Stimulated activated CD8-positive, alpha-beta memory T cell treated with anti-CD3 and anti-CD28 coated beads, Interleukin-4, amount 100 ng/mL, for 48 hours (primary cell): Measurements from ENCODE around the gene SLC22A23.
A peak's percentile ranks its signal among the peaks of the same experiment; 100 is the strongest.

Experiments used
- DNase-seq: peaks from one replicate; pipeline ENCODE4 v3.0.0-alpha.2; 2020

SLC22A23 gene

GRCh38 chr6:3421791-3422434 is 34.9 kb downstream of the SLC22A23 start:
- DNase-seq: no peak

DNA sequence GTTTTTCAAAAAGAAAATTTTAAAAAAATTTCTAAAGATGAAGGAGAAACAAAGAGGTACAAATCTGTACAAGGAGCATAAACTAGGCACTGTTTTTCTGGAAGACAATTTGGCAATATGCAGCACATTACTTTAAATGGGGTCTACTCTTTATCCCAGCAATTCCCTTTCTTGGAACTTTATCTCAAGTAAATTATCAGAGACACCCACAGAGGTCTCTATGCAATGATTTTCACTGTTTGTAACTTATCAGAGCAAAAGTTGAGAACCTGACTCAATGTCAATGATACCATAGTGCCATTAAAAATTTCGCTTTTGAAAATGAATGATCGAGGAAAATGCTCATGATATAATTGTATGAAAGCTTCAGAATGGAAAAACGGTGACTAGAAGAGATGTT is 35.7 kb downstream of the SLC22A23 start:
- DNase-seq: no peak

GRCh38 chr6:3419624-3420272 is 37.1 kb downstream of the SLC22A23 start:
- DNase-seq: no peak

DNA sequence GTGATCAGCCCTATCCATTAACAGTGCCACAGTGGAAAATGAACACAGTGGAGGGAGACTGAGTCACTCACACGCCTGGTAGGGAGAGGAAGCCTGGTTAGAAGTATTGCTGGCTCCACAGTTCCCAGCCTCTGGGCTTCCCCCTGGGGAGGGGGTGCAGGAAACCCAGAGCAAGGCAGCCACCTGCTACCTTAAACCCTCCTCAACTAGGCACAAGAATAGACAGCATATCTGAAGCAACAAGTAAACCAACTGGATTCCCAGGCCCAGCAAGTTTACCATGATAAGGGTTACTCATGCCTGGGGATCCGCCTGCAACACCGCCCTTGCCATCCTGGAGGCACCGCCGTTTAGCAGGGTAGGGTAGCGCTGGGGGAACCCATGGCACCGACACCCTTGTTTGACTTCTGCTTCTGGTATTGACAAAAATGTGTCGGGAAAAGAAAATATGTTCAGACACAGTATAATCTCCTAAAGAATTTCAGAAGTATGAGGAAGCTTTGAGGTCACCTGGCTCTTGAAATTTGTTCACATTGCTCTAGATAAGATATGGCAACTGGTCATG is 38.3 kb downstream of the SLC22A23 start:
- DNase-seq: no peak

- DNase-seq: no peak
Observed at GRCh38 chr6:3417473-3417872, 39.4 kb downstream of the SLC22A23 start.

- no peak for DNase-seq
Observed at GRCh38 chr6:3415490-3415889, 41.4 kb downstream of the SLC22A23 start.

- DNase-seq: no peak
Observed at GRCh38 chr6:3415082-3415453, 41.8 kb downstream of the SLC22A23 start.

DNA sequence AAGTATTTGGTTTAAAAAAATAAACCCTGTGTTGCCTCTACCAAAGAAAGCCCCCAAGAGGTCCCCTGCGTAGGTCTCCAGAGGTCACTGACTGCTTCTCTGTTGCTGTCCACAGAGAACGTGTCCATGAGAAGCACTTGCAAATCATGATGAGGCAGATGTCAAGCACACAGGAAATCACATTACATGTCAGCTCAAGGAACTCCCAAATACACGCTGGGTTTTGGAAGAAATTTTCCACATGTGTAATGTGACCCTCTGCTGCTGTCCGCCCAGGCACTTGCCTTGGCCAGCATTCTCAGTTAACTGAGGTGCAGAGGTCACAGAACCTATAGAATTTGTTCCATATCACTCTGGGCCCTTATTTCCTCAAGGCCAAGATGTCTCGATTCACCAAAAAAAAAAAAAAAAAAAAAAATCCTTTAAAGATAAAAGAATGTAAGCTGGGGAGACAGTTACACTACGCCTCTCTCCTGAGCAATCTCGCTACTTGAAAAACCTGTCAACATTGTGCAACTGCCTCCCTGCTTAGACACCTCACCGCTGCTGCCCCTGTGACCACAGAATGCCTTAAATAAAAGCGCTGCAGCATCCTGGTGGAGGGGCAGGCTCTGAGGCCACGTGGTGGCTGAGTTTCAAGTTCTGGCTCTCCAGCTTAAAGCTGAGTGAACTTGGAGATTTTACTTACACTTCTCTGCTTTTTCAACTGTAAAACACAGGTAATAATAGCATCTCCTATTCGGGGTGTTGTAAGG is 42.3 kb downstream of the SLC22A23 start:
- DNase-seq: peak; percentile 32

DNA sequence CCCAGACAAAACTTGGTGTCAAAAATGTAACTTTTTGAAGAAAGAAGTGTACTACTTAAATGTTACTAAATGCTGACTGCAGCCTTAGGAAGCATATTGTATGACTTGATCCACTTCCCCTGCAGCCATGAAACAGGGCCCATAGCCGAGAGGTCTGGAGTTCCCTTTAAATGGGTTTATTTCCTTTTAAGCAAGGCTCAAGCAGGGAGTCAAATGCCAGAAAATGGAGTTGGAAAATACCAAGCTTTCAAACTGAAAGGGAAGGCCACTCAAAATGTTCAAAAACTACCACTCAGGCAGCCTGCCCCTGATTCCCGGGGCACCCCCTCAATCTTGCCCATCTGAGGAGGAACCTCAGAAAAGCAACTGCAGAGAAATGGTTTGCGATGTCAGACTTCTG is 43.3 kb downstream of the SLC22A23 start:
- DNase-seq: no peak

DNA sequence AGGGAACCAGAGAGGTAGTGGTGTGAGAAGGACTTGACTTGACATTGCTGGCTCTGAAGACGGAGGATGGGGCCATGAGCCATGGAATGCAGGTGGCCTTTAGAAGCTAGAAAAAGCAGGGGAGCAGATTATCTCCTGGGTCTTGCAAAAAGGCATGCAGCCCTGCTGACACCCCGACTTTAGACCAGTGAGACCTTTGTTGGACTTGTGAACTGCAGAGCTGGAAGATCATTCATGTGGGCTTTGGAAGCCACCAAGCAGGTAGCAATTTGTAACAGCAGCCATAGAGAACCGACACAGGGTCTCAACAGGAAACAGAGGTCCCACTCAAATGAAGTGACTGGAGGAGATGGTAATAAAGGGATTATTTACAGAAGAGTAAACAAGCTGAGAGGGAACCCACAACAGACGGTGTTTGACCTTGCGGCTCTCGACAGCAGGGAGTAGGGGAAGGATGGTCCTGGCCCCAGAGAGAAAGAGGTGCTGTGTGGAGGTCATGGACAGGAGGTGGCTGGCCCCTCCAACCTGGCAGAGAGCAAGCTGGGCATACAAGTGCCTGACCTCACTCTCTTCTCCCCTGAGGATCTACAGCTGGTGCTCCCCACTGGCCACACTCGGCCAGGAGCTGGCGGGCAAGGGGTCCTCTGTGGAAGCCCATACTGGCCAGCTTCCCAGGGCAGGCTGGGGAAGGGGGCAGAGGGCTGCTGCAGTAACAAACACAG is 43.9 kb downstream of the SLC22A23 start:
- DNase-seq: no peak

GRCh38 chr6:3411967-3412778 is 44.7 kb downstream of the SLC22A23 start:
- no peak for DNase-seq

DNA sequence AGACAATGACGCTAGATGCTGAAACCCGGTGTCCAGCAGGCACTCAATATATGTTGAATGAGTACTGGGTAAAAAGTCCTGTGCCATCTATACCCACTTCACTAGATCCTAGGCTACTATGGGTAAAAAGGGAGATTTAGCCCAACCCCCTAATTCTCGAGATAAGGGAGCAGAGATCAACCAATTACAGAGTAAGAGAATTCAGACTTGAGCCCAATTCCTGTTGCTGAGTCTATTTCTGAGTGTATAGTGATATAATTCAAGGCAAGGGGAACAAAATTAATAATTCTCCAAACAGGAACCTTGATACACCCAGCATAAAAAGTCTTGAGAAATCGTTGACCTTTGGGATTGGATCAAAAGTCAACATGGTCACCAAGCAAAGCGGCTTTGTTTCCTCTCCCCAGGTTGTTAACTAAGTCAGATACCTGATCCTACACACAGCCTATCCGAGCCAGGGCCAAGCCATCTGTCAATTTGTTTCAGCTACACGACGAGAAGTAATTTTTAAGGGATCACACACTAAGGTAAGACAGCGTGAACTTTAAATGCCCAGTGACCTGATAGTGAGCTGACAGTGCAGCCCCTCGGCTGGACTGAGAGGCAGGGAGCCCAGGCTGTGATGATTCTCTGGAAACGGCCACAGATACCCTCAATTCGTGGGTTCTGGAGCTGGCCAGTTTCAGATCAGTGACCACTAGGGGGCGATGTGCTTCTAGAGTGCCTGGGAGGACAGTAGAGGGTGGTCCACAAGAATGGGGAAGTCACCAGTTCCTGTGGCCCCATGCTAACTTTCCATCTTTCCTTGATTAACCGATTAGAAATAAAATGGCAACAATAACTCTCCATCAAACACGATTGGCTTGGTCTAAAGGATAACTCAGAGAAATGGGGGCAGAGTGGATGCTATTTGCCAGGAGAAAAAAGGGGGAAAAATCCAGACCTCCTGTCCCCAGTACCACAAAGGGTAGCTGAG is 46.2 kb downstream of the SLC22A23 start:
- DNase-seq: peak; percentile 85

DNA sequence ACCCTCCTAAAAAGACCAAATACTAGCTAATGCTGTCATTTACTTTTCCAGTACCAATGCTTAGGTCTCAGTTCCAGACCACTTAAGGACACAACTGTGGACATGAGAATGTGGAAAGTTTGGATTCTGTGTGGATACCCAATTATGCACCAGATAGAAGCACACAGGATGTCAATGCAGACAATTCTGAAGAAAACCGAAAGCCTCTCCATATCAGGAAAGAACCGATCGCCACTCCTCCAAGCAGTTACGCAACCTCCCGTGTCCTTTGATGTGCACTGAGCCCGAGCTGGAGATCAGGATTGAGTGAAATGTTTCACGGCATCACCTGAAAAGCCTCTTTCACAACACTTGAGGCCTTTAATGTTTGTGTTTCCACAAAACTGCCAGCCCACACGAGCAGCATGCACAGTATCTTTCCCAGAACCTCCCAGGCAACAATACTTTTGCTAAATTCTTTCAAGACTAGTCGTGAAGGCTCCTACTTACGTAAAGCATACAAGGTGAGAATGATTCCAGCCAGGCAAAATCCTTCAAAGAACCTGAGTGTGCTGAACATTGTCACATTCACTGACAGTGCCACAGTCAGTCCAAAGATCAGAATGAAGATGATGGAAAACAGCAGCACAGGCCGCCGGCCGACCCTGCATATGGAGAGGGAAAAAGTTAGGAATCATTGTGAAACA is 47.0 kb downstream of the SLC22A23 start:
- no peak for DNase-seq

GRCh38 chr6:3408665-3409064 is 48.2 kb downstream of the SLC22A23 start:
- no peak for DNase-seq

DNA sequence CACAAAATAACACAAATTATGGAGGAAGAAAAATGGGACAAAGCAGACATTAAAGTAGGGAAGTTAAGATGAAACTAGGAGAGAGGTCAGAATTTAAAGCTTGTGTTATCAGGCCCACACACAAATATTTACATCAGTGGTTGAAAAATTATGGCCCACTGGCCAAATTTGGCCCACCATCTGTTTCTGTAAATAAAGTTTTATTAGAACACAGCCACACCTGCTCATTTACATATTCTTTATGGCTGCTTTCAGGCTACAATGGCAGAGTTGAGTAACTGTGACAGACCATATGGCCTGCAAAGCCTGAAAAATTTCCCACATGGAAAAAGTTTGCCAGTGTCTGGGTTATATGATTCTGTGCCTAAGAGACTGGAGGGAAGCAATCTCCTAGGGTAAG is 49.0 kb downstream of the SLC22A23 start:
- no peak for DNase-seq

GRCh38 chr6:3406891-3407809 is 49.7 kb downstream of the SLC22A23 start:
- DNase-seq: no peak

DNA sequence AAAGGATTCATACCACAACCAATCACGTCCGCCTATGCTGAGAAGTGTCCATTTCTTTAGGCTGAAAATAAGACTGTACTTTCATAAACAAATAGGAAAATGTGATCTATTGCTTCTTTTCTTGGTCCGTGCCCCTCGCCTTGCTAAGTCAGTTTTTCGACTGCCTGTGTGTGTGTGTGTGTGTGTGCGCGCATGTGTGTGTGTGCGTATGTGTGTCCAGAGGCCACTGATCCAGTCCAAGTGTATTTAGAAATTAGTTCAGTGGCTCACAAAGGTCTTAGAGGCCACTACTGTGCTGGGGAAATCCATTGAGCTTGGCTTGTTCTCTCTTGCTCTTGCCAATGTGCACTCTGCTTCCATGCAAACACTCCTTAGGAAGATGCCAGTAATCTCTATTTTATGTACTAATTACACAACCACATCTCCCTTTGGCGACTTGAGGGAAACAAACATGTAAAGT is 50.5 kb downstream of the SLC22A23 start:
- DNase-seq: no peak

DNA sequence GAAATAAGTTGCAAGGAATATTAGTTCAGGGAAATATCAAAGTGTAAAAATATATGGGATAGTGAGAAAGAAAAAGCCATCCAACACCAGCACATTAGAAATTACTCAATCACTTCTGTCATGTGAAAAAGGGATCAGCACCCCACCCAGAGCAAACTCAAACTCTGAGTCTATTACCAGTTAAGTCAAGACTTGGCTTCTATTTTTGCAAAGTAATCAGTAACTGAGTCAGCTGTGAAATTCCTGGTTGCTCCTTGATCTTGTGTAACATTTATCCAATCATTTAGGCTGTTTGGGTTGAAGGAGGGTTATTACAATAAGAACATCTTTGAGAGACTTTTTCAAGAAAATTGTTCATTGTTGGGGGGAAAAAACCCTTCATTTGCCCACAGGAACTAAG is 51.2 kb downstream of the SLC22A23 start:
- DNase-seq: no peak

DNA sequence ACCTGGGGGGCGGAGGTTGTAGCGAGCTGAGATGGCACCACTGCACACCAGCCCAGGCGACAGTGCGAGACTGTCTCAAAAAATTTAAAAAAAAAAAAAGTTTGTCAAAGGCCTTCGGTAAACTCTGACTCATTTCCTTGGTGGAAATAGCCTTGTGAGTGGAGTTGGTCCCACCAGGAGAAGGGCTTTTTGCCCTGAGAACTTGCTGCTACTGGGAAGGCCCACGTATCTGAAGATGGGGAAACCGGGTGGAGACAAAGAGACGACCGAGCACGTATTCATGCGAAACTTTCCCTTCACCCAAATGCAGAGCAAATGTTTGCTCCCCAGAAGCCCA is 51.7 kb downstream of the SLC22A23 start:
- no peak for DNase-seq
